Left hindlimb (tissue), 1 donor: Measurements from ENCODE around the gene HIKESHI.
A peak's percentile ranks its signal among the peaks of the same experiment; 100 is the strongest.
"Not testable (repeated sequence)": the region's sequence is repeated elsewhere in the genome, so short reads cannot be mapped to it uniquely, and the experiment has no call there.

ENCODE experiments used
- DNase-seq: peaks from one replicate; pipeline ENCODE4 v3.0.0-alpha.2; 2018

The HIKESHI gene

DNA sequence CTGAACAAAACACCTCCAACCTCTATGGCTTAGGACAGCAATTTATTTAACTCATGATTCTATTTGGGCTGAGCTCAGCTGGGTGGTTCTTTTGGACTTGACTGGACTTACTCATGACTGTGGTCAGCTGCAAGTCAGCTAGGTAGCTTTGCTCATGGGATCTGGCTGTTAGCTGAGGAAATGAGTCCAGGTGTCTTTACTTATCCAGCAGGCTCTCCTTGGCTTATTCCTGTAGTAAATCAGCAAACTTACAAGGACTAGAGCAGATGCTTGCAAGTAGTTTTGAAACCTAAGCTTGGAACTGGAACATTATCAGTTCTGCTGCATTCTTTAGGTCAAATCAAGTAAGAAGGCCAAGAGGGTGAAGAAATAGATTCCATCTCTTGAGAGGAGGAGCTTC lies 8.0 kb upstream of the HIKESHI start:
- DNase-seq, result no peak

DNA sequence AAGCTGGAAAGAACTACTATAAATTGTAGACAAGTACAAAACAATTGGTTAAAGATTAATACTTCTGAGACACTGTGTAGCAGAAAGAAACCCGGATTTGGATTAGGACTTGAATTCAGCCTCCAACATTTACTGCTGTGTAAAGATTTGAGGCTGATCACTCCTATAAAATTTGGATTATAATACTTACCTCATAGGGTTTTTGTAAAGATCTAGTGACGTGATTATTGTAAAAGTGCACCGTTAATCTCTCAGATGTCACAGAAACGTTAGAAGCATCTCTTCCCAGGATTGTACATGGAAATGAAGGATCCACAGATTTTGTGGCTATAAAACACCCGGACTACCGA lies 323 bp upstream of the HIKESHI start:
- DNase-seq, result no peak

DNA sequence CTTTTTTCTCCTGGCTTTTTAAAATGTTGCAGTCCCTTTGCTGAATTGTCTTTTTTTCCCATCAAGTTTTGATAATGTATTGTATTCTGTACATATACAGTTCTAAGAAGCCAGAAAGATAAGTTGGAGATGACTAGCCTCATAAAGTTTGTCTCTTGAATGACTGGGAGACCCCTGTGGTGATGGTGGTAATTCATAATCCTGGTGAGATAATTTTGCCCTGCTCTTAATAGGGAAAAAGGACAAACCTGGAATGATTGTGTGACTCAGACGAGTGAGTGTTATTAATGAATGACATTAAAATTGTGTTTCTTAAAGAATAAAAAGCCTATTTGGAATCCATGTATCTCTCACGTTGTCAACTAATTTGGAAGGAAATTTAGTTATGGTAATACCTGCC lies 1.2 kb downstream of the HIKESHI start:
- DNase-seq, result no peak

- DNase-seq, result not testable (repeated sequence)
Measured at GRCh38 chr11:86308710-86309109, 6.7 kb downstream of the HIKESHI start.

DNA sequence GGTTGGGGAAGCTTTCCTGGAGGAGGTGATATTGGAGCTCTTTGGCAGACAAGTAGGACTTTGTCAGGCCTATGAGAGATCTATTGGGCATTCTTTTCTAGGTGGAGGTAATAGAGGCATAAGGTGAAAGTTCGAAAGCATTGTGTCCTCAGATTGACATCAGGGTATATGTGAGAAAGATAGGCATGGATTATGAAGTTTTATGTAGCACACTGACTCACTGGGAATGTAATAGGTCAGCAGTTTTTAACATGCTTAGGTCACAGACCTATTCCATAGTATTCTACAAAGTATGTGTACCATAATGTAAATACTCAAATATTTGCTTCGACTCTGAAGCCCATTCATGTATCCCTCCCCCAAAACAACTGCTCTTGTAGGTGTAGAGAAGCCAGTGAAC lies 11.8 kb downstream of the HIKESHI start:
- DNase-seq, result no peak

DNA sequence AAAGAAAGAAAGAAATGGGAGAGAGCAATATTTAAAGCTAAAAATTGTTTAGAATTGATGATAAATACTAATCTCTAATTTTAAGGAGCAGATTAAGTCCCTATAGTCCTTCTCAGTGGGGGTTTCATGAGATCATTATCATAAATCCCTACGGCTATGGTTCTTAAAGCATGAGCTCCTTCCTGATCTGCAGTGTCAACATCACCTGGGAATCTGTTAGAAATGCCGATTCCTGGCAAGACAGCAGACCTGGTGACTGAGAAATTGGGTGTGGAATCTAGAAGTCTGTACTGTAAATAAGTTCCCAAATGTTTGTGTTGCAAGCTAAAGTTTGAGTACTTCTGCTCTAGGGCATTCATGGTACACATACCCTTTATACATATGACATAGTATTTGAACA lies 12.6 kb downstream of the HIKESHI start:
- no peak for DNase-seq

DNA sequence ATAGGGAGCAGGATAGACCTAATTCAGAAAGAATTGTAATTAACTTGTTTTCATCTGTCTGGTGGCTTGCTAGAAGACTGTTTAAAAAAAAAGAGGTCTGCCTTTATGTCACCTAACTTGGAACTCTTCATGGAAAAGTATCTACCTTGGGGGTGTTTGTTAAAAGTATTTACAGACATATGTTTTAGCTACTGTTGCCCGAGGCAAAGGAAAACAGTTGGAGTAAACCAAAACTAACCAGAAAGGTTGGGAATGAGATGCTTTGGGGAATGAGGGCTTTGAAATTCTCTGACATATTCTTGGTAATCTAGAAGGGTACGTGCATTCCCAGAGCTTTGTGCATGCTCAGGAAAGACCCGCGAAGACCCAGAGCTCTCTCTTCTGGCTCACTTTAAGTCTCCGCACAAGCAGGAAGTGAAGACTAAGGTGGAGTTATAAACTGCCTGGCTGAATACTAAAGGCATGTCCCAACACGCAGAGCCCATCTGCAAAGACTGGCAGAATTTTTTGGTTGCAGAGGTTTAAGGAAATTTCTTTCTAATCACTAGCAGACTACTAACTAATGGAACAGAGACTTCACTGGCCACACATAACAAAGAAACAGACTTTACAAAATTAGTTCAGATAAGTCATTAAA lies 33.2 kb downstream of the HIKESHI start:
- no peak for DNase-seq

GRCh38 chr11:86337227-86337626 lies 35.2 kb downstream of the HIKESHI start:
- DNase-seq, result no peak

GRCh38 chr11:86341382-86341781 lies 39.3 kb downstream of the HIKESHI start:
- no peak for DNase-seq

- no peak for DNase-seq
Measured at GRCh38 chr11:86346513-86346912, 44.5 kb downstream of the HIKESHI start.

DNA sequence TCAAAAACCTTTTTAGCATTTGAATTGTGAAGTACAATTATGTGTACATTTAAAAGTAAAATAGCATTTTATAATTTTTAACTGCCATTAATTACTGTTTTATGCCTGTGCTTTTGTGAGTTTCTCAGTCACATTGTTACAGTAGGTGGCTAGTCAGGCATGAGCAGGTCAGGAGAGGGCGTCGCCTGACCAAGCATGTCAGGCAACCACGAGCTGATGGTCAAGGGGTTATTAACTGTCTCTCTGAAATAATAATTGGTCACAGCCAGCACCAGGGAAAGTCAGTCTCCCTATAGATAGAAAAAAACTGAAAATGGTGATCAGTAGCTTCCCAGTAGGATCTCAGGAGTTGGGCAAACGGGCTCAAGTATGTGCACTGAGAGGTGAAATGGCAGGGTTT lies 53.2 kb downstream of the HIKESHI start:
- no peak for DNase-seq

DNA sequence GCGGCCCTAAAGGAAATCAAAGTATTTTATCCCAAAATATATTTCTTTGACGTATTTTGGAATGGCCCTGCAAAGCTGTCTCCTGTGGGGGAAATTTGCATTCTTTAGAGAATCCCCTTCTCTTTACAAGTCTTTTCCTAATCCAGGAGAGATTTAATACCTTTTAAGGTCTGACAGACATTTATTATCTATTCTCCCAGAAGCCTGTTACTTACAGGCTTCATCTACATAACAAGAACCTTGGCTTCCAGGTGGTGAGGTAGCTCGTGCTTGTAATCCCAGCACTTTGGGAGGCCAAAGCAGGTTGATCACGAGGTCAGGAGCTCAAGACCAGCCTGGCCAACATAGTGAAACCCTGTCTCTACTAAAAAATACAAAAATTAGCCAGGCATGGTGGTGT lies 55.4 kb downstream of the HIKESHI start:
- DNase-seq, result not testable (repeated sequence)

- no peak for DNase-seq
Measured at GRCh38 chr11:86358720-86359119, 56.7 kb downstream of the HIKESHI start.

DNA sequence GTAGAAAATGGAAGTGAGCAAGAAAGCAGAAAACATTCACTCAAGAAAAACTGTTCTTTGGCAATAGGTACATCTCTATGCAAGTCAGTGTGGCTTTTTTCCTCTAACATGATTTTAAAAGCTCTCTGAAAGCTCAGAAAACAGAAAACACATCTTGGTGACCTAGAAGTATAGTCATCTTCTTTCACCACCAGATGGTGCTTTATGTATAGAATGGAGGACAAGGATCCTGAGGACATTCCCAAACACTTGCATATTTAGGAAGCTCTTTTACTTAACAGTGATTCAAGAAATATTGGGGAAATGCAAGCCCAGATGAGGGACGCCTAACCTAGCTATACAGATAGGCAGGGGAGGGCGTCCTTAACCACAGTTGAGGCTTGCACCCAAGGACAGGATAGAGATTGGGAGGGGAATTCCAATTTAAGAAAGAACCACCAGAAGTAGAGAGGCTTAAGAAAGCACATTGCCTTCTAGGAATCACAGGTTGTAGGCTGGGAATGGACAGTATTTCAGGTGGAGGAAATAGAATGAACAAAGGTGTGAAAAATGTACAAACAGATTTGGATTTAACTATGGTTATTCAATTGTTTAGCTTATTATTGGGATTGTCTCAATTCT lies 58.8 kb downstream of the HIKESHI start:
- no peak for DNase-seq

- DNase-seq, result no peak
Measured at GRCh38 chr11:86363424-86363823, 61.4 kb downstream of the HIKESHI start.

GRCh38 chr11:86365546-86365945 lies 63.5 kb downstream of the HIKESHI start:
- no peak for DNase-seq

DNA sequence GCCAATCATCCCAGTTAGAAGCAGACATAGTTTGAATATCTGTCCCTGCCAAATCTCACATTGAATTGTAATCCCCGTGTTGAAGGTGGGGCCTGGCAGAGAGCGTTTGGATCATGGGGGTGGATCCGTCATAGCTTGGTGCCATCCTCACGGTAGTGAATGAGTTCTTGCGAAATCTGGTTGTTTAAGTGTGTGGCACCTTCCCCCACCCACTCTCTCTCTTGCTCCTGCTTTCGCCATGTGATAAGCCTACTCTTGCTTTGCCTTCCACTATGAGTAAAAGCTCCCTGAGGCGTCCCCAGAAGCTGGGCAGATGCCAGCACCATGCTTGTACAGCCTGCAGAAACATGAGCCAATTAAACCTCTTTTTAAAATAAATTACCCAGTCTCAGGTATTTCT lies 67.6 kb downstream of the HIKESHI start:
- no peak for DNase-seq

DNA sequence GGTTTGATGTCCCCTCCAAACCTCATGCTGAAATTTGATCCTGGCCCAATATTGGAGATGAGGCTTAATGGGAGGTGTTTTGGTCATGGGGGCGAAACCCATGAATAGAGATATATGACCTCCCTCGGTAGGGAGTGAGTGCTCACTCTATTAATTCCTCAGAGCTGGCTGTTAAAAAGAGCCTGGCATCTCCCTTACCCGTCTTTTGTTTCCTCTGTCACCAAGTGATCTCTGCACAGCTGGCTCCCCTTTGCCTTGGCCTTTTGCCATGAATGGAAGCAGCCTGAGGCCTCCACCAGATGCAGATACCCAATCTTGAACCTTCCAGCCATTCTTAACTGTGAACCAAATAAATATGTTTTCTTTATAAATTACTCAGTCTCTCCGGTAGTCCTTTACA lies 68.1 kb downstream of the HIKESHI start:
- DNase-seq, result no peak

- no peak for DNase-seq
Measured at GRCh38 chr11:86370922-86371594, 69.0 kb downstream of the HIKESHI start.

- no peak for DNase-seq
Measured at GRCh38 chr11:86372041-86372440, 70.0 kb downstream of the HIKESHI start.

DNA sequence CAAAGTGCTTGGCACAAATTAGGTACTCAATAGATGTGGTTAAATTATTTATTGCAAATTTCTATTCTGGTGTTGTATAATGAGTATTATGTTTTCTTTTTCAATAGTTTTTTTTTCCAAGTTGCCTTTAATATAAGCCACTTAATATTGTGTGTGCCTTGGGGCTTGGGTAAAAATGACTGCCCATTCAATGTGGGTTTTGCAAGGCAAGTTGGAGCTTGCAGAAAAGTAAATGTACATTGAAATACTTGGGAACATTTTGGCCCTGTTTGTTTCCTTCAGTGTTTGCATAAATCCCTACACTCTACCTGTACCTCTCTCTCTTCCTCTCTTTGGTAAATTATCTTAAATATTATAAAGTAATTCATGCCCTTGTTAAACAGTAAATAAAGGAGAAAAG lies 70.5 kb downstream of the HIKESHI start:
- no peak for DNase-seq

GRCh38 chr11:86374069-86374468 lies 72.0 kb downstream of the HIKESHI start:
- DNase-seq, result no peak

GRCh38 chr11:86374586-86374985 lies 72.5 kb downstream of the HIKESHI start, which contains the start of gene CCDC81:
CCDC81 (plus strand) TSS chr11:86374887; CDS start chr11:86375164, 277 bp downstream.
- DNase-seq, result peak; percentile 57

GRCh38 chr11:86377972-86378371 lies 75.9 kb downstream of the HIKESHI start:
- DNase-seq, result no peak
